Fibroblast of peridontal ligament (primary cell): ENCODE data around the gene GARIN1A.

Experiments used
- DNase-seq: peaks from one replicate; pipeline ENCODE4 v3.0.0-alpha.2; 2010; ENCODE audit errors: extremely low read depth

Gene GARIN1A

GRCh38 chr7:128714701-128715495 lies 42.8 kb downstream of the GARIN1A start:
- DNase-seq = no peak

- DNase-seq = no peak
Observed at GRCh38 chr7:128718967-128719642, 47.0 kb downstream of the GARIN1A start.

GRCh38 chr7:128721376-128721775 lies 49.3 kb downstream of the GARIN1A start:
- DNase-seq = no peak
